CD4-positive, alpha-beta T cell treated with Interleukin-15 for 4 hours (primary cell): ENCODE results near the gene RASL10B.

ENCODE experiments used
- DNase-seq: peaks from one replicate; pipeline ENCODE4 v3.0.0-alpha.2; 2020; ENCODE audit warnings: low spot score

RASL10B gene

DNA sequence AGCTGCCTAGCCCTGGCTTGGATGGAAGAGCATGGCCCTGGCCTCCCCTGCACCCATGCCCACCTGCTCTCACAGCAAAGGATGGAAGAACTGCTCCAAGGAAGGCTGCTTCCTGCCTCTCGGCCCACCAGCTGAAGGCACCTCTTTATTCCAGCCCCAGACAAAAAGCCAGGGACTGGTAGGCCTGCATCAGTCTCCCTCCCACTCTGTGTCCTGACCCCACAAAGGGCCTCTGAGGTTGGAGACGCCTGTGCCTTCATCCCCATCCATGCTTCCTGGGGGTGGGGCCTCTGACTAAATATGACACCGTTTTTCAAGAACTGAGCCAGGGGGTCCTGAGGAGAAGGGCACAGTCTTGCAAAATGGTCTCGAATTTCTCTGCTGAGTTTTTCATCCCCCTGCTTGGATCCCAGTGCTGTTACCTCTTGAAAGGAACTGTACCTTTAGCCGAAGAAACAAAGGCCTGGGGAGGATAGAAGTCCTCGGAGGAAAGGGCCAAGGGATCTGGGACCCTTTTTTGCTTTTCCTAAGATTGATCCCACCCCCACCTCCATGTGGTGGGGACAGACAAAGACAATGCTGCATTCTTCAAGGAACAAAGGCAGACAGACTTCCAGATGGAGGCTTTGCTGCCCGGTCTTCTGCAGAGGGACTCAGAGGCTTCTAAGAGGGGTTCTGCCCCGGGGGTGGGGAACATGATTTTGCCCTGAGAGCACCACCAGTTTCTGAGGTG is 34.5 kb downstream of the RASL10B start:
- DNase-seq, result no peak

DNA sequence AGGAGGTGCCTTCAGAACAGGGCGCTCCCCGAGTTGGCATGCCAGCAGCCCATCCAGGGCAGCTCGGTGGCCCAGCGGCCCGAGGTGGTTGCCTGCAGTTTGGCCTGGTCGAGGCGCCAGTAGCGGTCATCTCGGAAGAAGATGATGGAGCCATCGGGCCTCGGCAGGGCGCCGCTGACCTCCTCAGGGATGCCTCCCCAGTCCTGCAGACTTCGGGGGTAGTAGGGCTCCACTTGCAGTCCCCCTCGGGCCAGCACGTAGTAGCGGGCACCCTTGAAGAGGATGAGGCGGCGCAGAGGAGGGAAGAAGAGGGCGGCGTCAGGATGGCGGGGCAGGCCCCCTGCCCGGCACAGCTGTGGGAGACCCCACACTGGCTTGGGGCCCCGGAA is 35.0 kb downstream of the RASL10B start:
- DNase-seq, result no peak

GRCh38 chr17:35766903-35767510 is 35.6 kb downstream of the RASL10B start:
- DNase-seq, result peak; percentile 21

- DNase-seq, result no peak
Observed at GRCh38 chr17:35768797-35769196, 37.4 kb downstream of the RASL10B start.

- DNase-seq, result no peak
Observed at GRCh38 chr17:35769895-35770486, 38.6 kb downstream of the RASL10B start.

- no peak for DNase-seq
Observed at GRCh38 chr17:35773129-35773528, 41.7 kb downstream of the RASL10B start.

- DNase-seq, result no peak
Observed at GRCh38 chr17:35773679-35774425, 42.4 kb downstream of the RASL10B start.

DNA sequence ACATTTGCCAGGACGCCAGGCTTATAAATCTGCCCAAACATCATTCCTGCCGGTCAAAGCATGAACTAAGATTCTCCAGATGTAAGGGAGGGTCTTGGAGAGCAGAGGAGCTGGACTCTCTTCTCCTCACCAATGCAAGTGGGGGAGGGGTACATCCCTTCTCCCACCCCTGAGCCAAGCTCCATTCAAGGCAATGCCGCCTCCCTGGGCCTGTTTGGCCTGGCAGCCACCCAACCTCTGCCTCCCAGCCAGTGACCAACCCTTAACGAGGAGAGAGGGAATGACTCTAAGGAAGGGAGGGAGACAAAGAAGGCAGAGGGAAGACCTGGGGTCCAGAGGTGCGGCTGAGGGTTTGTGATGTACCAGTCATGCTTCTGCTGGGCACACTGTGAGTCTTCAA is 43.1 kb downstream of the RASL10B start:
- no peak for DNase-seq

GRCh38 chr17:35775039-35775438 is 43.6 kb downstream of the RASL10B start:
- no peak for DNase-seq

DNA sequence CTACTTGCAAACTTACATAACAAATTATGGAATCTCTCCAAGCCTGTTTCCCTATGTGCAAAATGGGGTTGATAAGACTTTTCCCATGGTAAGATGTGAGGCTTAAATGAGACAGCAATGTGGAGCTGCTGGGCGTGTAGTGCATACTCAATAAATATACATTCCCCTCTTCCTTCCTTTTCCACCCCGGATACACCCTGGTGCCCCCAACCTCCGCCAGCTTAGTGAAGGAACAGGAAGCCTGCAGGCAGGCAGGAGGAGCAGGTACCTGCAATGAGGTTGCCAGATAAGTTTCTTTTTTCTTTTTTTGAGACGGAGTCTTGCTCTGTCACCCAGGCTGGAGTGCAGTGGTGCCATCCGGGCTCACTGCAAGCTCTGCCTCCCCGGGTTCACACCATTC is 44.1 kb downstream of the RASL10B start:
- no peak for DNase-seq

DNA sequence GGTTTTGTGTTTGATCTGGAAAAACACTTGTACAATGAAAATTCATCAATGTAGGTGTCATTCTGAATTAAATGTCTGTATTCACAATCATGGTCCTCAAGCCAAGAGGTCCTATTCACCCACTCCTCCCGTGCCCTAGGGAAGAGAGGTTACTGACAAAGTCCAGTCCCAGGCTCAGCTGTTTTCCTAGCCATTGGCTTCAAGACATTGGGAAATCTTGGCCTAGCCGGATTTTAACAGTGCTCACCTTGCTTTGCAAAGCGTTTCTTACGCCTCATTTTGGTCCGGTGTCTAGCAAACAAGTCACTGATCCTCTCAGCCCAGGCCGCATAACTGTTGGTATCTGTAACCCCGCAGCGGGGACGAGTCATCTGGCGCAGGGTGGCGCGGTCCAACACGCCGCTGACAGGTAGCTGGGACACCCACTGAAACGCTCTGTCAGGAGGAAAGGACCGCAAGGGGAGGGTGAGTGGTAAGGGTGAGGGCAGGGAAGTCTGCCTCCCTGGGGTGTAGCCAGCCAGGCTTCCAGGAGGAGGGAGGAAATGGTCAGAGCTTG is 47.3 kb downstream of the RASL10B start:
- no peak for DNase-seq

DNA sequence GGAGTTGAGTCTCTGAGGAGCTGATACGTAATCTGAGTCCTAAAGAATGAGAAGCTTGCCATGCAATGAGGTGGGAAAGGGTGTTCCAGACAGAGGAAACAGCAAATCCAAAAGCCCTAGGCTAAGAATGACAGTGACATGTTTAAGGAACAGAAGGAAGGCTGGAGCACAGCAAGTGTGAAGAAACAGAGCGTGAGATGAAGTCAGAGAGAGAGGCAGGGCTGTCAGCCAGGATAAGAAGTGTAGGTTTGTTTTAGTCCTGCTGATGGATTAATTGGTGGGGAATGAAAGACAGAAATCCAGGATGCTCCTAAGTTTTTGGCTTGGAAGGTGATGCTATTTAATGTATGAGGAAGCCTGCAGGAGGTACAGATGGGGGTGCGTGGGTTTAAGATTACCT is 49.5 kb downstream of the RASL10B start:
- DNase-seq, result no peak

GRCh38 chr17:35784895-35785294 is 53.5 kb downstream of the RASL10B start:
- no peak for DNase-seq

DNA sequence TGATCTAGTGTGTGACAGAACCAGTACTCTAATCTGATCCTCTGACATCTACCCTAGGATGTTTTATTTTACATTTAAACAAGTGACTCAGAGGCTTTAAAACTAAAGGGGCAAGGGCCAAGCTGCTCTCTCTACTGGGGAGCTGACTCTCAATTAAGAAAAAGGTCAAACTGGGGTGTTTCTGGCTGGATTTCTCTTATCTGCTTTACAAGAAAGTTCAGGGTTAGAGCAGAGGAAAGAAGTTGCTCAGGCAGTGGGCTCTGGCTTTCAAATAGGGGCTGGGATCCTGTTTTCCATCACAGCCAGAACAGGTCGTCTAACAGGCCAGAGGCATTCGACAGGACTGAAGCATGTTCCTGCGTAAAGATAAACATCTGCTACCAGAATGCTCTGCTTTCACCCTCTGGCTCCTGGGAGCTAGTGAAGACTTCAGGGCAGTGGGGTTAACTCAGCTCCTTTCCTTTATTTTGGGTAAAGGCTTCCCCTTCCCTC is 55.5 kb downstream of the RASL10B start:
- DNase-seq, result no peak

- DNase-seq, result no peak
Observed at GRCh38 chr17:35788477-35789368, 57.3 kb downstream of the RASL10B start.

- no peak for DNase-seq
Observed at GRCh38 chr17:35790841-35791240, 59.4 kb downstream of the RASL10B start.

DNA sequence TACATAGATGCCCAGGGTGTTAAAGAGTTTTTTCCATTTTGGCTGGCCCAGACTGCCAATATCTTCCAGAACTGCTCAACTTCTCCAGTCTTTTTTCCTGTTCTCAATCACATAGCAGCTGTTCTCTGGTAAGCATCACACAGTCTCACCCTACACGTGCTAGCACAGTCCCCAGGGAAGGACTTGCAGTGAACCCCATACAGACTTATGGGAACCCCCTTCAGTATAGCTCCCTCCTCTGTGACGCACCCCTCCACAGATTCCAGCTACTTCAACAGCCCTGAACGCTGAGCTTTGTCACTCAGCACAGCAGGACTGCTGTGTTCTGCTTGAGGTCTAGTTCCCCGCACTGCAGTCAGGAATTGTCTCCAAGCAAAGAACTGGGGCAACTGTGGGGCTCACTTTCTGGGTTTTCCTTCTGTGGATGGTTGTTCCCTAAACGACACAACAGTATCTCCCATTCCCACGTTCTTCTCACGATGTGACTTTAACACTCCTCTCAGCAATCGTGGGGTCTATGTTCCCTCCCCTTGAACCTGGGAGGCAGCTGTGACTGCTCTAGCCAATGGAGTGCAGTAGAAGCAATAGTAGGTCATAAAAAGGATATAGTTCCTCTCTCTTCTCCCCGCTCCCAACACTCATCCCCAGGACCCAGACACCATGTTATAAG is 60.4 kb downstream of the RASL10B start:
- no peak for DNase-seq
